ENCODE results near the gene JAZF1. TPM values are rescaled to one million over a fixed set of nuclear protein-coding genes. Genes with fewer than 3 reads are reported as not detected.

Gene JAZF1
- total RNA-seq, 1 experiment from 2014 or later, result 3.4 TPM

DNA sequence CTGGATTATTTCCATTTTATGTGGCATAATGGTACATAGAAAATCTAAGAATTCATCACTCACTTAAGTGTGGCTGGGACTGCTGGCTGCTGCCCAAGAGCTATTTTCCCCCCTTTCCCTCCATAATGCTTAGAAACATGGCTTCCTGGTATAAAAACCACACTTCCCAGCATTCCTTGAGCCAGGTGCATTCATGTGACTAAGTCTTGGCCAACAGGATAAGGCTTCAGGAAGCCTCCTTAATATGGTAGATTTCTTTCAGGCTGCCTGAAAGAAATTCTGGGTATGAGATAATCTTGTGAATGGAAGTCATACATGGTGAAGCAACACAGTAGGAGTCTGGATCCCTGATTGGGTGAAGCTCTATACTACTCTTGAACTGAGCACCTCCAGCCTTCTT is 178.0 kb downstream of the JAZF1 start:
- Histone ChIP-seq H2AFZ (ENCODE audit: low read depth, low read length, poor library complexity, severe bottlenecking) (peak overlapping the region; percentile 26), H3K9me3 (ENCODE audit: control insufficient read depth in 1 of 2, insufficient read depth in 1 of 2, low read depth in 1 of 2, low read length in 2 of 2) (no peaks in the 10 kb centered on the region), H3K9me2 (ENCODE audit: insufficient read depth) (no peaks in the 10 kb centered on the region), H3K36me3 (ENCODE audit: control insufficient read depth in 1 of 2, insufficient read depth in 2 of 2, low read length in 2 of 2) (no peaks in the 10 kb centered on the region), H4K20me1 (ENCODE audit: insufficient read depth) (no peaks in the 10 kb centered on the region), H3K27me3 (ENCODE audit: insufficient read depth, low read length) (no peaks in the 10 kb centered on the region), H3K4me1 (ENCODE audit: control insufficient read depth in 1 of 2, insufficient read depth in 2 of 2, low read length in 2 of 2) (0 out of 4 replicates have a peak, but pooled peaks cover 0 to 2% of the 10 kb centered on the region in 2 experiments), H3K4me3 (replicated peaks in 1 of 2; ENCODE audit: low read depth in 1 of 2, low read length in 2 of 2) (no peak overlapping the region), H3K27ac (ENCODE audit: low read depth, low read length) (no peak overlapping the region), H3K4me2 (ENCODE audit: low read length) (no peak overlapping the region), H3K79me2 (ENCODE audit: insufficient read depth, low read length) (no peaks in the 10 kb centered on the region), H3K9ac (ENCODE audit: low read length) (no peak overlapping the region)
- TF ChIP-seq SIN3A (IDR thresholded peaks at IDR 0.05; ENCODE audit: low read depth) (no peak), ELF1 (IDR thresholded peaks at IDR 0.05; ENCODE audit: borderline replicate concordance, low read depth) (no peak), YY1 (IDR thresholded peaks at IDR 0.05; ENCODE audit: extremely low read depth, insufficient replicate concordance, low read depth, low read length) (peak; percentile 85)
- no TSS peak for BruUV-seq (replicated peaks)
- POLR2A ChIA-PET, result no interaction called here
- intact Hi-C loops (cut with micrococcal nuclease), result no loop called here
- no peak for DNase-seq (ENCODE audit: low read depth, low spot score)
- CTCF ChIA-PET, result no interaction called here
- peak; percentile 75 for ATAC-seq
- RAD21 ChIA-PET (ENCODE audit: low non-redundant PET in 1 of 2, low total read pairs in 2 of 2, uncharacterized antibody in 2 of 2, unreplicated experiment in 2 of 2), result no interaction called here

DNA sequence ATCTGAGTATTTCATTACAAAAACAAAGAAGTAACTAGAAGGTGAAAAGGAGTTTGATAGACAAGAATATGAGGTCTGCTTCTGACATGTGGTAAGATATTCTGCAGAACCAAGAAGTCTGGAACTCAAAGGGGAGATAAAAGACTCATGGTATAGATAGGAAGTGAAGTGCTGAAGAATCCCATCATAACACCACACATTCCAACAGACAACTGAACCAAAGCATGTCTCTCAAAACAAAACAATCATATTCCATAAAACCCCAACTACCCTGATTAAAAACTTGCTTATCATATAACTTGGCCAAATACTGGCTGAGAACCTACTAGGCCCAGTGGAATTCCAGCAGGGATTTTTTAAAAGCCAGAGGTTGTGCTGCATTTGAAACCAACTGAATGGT is 178.7 kb downstream of the JAZF1 start:
- ChIA-PET POLR2A (no interaction called here), CTCF (no interaction called here), RAD21 (ENCODE audit: low non-redundant PET in 1 of 2, low total read pairs in 2 of 2, uncharacterized antibody in 2 of 2, unreplicated experiment in 2 of 2) (no interaction called here)
- Histone ChIP-seq H3K4me1 (ENCODE audit: control insufficient read depth in 1 of 2, insufficient read depth in 2 of 2, low read length in 2 of 2) (0 out of 4 replicates have a peak, but pooled peaks cover 0 to 2% of the 10 kb centered on the region in 2 experiments), H3K27me3 (ENCODE audit: insufficient read depth, low read length) (no peaks in the 10 kb centered on the region), H3K9me2 (ENCODE audit: insufficient read depth) (no peaks in the 10 kb centered on the region), H4K20me1 (ENCODE audit: insufficient read depth) (no peaks in the 10 kb centered on the region), H3K9me3 (ENCODE audit: control insufficient read depth in 1 of 2, insufficient read depth in 1 of 2, low read depth in 1 of 2, low read length in 2 of 2) (no peaks in the 10 kb centered on the region), H3K9ac (ENCODE audit: low read length) (no peak overlapping the region), H3K36me3 (ENCODE audit: control insufficient read depth in 1 of 2, insufficient read depth in 2 of 2, low read length in 2 of 2) (no peaks in the 10 kb centered on the region), H2AFZ (ENCODE audit: low read depth, low read length, poor library complexity, severe bottlenecking) (no peak overlapping the region), H3K27ac (ENCODE audit: low read depth, low read length) (no peak overlapping the region), H3K79me2 (ENCODE audit: insufficient read depth, low read length) (no peaks in the 10 kb centered on the region), H3K4me2 (ENCODE audit: low read length) (no peak overlapping the region), H3K4me3 (replicated peaks in 1 of 2; ENCODE audit: low read depth in 1 of 2, low read length in 2 of 2) (no peak overlapping the region)
- ATAC-seq (no peak), DNase-seq (ENCODE audit: low read depth, low spot score) (no peak)
- BruUV-seq (replicated peaks), result no TSS peak
- intact Hi-C loops (cut with micrococcal nuclease), result no loop called here
- TF ChIP-seq ZNF274 (IDR thresholded peaks at IDR 0.05; ENCODE audit: low read depth, low read length) (no peak), CBX3 (IDR thresholded peaks at IDR 0.05; ENCODE audit: low read depth) (no peak), TCF7L2 (IDR thresholded peaks at IDR 0.05; ENCODE audit: borderline replicate concordance, extremely low read depth, insufficient read depth, insufficient read length) (no peak), SRF (IDR thresholded peaks at IDR 0.05; ENCODE audit: low read depth) (no peak), JUND (IDR thresholded peaks at IDR 0.05) (no peak), SIN3A (IDR thresholded peaks at IDR 0.05; ENCODE audit: low read depth) (no peak), YY1 (IDR thresholded peaks at IDR 0.05; ENCODE audit: extremely low read depth, insufficient replicate concordance, low read depth, low read length) (no peak), CEBPB (IDR thresholded peaks at IDR 0.05; ENCODE audit: low read depth) (no peak), POLR2A (IDR thresholded peaks at IDR 0.05; ENCODE audit: borderline replicate concordance, extremely low read depth, insufficient read depth, insufficient read length) (no peak), ZFX (IDR thresholded peaks at IDR 0.05) (no peak), POLR2AphosphoS5 (IDR thresholded peaks at IDR 0.05; ENCODE audit: low read depth, low read length) (no peak)
- TF ChIP-seq, protein P1, sequence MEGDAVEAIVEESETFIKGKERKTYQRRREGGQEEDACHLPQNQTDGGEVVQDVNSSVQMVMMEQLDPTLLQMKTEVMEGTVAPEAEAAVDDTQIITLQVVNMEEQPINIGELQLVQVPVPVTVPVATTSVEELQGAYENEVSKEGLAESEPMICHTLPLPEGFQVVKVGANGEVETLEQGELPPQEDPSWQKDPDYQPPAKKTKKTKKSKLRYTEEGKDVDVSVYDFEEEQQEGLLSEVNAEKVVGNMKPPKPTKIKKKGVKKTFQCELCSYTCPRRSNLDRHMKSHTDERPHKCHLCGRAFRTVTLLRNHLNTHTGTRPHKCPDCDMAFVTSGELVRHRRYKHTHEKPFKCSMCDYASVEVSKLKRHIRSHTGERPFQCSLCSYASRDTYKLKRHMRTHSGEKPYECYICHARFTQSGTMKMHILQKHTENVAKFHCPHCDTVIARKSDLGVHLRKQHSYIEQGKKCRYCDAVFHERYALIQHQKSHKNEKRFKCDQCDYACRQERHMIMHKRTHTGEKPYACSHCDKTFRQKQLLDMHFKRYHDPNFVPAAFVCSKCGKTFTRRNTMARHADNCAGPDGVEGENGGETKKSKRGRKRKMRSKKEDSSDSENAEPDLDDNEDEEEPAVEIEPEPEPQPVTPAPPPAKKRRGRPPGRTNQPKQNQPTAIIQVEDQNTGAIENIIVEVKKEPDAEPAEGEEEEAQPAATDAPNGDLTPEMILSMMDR (IDR thresholded peaks at IDR 0.05 in 2 of 3, conservative IDR thresholded peaks at IDR 0.05 in 1 of 3; ENCODE audit: borderline replicate concordance in 1 of 3, insufficient read depth in 1 of 3, low read depth in 2 of 3, low read length in 2 of 3), result no peak
- TF ChIP-seq, protein P2, sequence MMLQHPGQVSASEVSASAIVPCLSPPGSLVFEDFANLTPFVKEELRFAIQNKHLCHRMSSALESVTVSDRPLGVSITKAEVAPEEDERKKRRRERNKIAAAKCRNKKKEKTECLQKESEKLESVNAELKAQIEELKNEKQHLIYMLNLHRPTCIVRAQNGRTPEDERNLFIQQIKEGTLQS (IDR thresholded peaks at IDR 0.05), result no peak
- TF ChIP-seq, protein P3, sequence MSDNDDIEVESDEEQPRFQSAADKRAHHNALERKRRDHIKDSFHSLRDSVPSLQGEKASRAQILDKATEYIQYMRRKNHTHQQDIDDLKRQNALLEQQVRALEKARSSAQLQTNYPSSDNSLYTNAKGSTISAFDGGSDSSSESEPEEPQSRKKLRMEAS (IDR thresholded peaks at IDR 0.05), result no peak
- TF ChIP-seq, protein P4, sequence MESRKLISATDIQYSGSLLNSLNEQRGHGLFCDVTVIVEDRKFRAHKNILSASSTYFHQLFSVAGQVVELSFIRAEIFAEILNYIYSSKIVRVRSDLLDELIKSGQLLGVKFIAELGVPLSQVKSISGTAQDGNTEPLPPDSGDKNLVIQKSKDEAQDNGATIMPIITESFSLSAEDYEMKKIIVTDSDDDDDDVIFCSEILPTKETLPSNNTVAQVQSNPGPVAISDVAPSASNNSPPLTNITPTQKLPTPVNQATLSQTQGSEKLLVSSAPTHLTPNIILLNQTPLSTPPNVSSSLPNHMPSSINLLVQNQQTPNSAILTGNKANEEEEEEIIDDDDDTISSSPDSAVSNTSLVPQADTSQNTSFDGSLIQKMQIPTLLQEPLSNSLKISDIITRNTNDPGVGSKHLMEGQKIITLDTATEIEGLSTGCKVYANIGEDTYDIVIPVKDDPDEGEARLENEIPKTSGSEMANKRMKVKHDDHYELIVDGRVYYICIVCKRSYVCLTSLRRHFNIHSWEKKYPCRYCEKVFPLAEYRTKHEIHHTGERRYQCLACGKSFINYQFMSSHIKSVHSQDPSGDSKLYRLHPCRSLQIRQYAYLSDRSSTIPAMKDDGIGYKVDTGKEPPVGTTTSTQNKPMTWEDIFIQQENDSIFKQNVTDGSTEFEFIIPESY (IDR thresholded peaks at IDR 0.05; ENCODE audit: extremely low read depth, insufficient replicate concordance, low read length), result no peak
